Neural cell (in vitro differentiated cells): ENCODE data around the gene CCNE1. TPM values are rescaled to one million over a fixed set of nuclear protein-coding genes. Genes with fewer than 3 reads are reported as not detected.

ENCODE experiments used
- H2AFZ ChIP-seq: fragments of 200-600, 300-800 bp; sonication (generic), shearing (Covaris generic); 2 replicates; pipeline ENCODE4 v1.6.0; 2014; ENCODE audit warnings: low read depth, mild to moderate bottlenecking, antibody characterized with exemption, low read length, moderate library complexity
- H3F3A ChIP-seq: fragments of 200-600 bp; shearing (Covaris generic); 2 replicates; pipeline ENCODE4 v1.6.1; 2016; ENCODE audit warnings: mild to moderate bottlenecking, moderate library complexity, mixed read lengths, antibody characterized with exemption, low read length; ENCODE audit not compliant: insufficient read depth, poor library complexity, severe bottlenecking
- H3K27ac ChIP-seq: fragments of 200-600, 300-800 bp; sonication (generic), shearing (Covaris generic); 2 replicates; pipeline ENCODE4 v1.5.1; 2014; ENCODE audit warnings: mild to moderate bottlenecking, low read length, moderate library complexity
- H3K27me3 ChIP-seq: fragments of 300-800, 200-600 bp; sonication (generic), shearing (Covaris generic); 2 replicates; pipeline ENCODE4 v1.6.0; 2014; ENCODE audit warnings: mild to moderate bottlenecking, low read depth, low read length, moderate library complexity; ENCODE audit not compliant: insufficient read depth
- H3K36me3 ChIP-seq: fragments of 300-800, 200-600 bp; sonication (generic), shearing (Covaris generic); 2 replicates; pipeline ENCODE4 v1.5.1; 2014; ENCODE audit warnings: mild to moderate bottlenecking, antibody characterized with exemption, low read length, moderate library complexity; ENCODE audit not compliant: insufficient read depth
- H3K4me2 ChIP-seq: fragments of 300-800, 200-600 bp; sonication (generic), shearing (Covaris generic); 2 replicates; pipeline ENCODE4 v1.6.0; 2014; ENCODE audit warnings: mild to moderate bottlenecking, low read length
- H3K4me3 ChIP-seq: fragments of 300-800, 200-600 bp; sonication (generic), shearing (Covaris generic); 2 replicates; pipeline ENCODE4 v1.5.1; 2014; ENCODE audit warnings: mild to moderate bottlenecking, low read length, moderate library complexity
- H3K79me2 ChIP-seq: fragments of 200-600 bp; shearing (Covaris generic); replicated peaks from 2 replicates; pipeline ENCODE4 v1.6.0; 2014; ENCODE audit warnings: mild to moderate bottlenecking, low read length, moderate library complexity; ENCODE audit not compliant: insufficient read depth
- H3K9ac ChIP-seq: fragments of 300-800, 200-600 bp; sonication (generic), shearing (Covaris generic); 2 replicates; pipeline ENCODE4 v1.6.1; 2016; ENCODE audit warnings: mild to moderate bottlenecking, low read length, mixed read lengths
- H3K9me2 ChIP-seq: fragments of 200-600 bp; shearing (Covaris generic); 2 replicates; pipeline ENCODE4 v1.6.1; 2016; ENCODE audit warnings: mild to moderate bottlenecking, low read length, mixed read lengths; ENCODE audit not compliant: insufficient read depth
- H3K9me3 ChIP-seq: fragments of 200-600, 300-800 bp; sonication (generic), shearing (Covaris generic); 2 replicates; pipeline ENCODE4 v1.6.1; 2016; ENCODE audit warnings: mild to moderate bottlenecking, mixed run types, low read length, moderate library complexity, mixed read lengths
- H4K20me1 ChIP-seq: fragments of 200-600 bp; shearing (Covaris generic); 2 replicates; pipeline ENCODE4 v1.6.1; 2016; ENCODE audit warnings: mild to moderate bottlenecking, mixed run types; ENCODE audit not compliant: insufficient read depth
- EP300 ChIP-seq: fragments of 450-650 bp; conservative IDR thresholded peaks from 2 replicates; pipeline ENCODE4 v1.6.1; 2014; ENCODE audit warnings: antibody characterized with exemption, mild to moderate bottlenecking, moderate library complexity; ENCODE audit not compliant: poor library complexity, severe bottlenecking
- EZH2 ChIP-seq: fragments of 200-600, 300-800 bp; shearing (Covaris generic), sonication (generic); IDR thresholded peaks from 2 replicates; pipeline ENCODE4 v1.6.1; 2014; ENCODE audit warnings: antibody characterized with exemption, low read length, borderline replicate concordance, mild to moderate bottlenecking; ENCODE audit not compliant: insufficient read depth, poor library complexity, severe bottlenecking
- MXI1 ChIP-seq: fragments of 450-650 bp; conservative IDR thresholded peaks from 2 replicates; pipeline ENCODE4 v1.6.1; 2014; ENCODE audit warnings: antibody characterized with exemption, mild to moderate bottlenecking; ENCODE audit not compliant: poor library complexity, severe bottlenecking
- POLR2AphosphoS5 ChIP-seq: IDR thresholded peaks from 2 replicates; pipeline ENCODE4 v1.6.1; 2012
- RAD21 ChIP-seq: fragments of 450-650 bp; conservative IDR thresholded peaks from 2 replicates; pipeline ENCODE4 v1.6.1; 2014; ENCODE audit warnings: antibody characterized with exemption, mild to moderate bottlenecking, moderate library complexity
- SMC3 ChIP-seq: fragments of 450-650 bp; conservative IDR thresholded peaks from 2 replicates; pipeline ENCODE4 v1.6.1; 2014; ENCODE audit warnings: antibody characterized with exemption, mild to moderate bottlenecking, moderate library complexity; ENCODE audit not compliant: poor library complexity
- TAF1 ChIP-seq: IDR thresholded peaks from 2 replicates; pipeline ENCODE4 v1.6.1; 2012; ENCODE audit warnings: low read depth
- polyA plus RNA-seq: library from polyadenylated mRNA; depleted of rRNA; stranded (reverse); fragments of >200 nt; gene quantifications from 2 replicates; pipeline ENCODE4 v1.2.3, GENCODE V29; 2014
- TF ChIP-seq, protein P1 (sequence below): IDR thresholded peaks from 2 replicates; pipeline ENCODE4 v1.6.1; 2012; ENCODE audit warnings: borderline replicate concordance
- TF ChIP-seq, protein P2 (sequence below): fragments of 450-650 bp; IDR thresholded peaks from 2 replicates; pipeline ENCODE4 v1.5.1; 2014; ENCODE audit warnings: antibody characterized with exemption, mild to moderate bottlenecking, moderate library complexity; ENCODE audit not compliant: poor library complexity, severe bottlenecking

The CCNE1 gene
- polyA plus RNA-seq, 1 donor from 2014 or later, result 4.1 TPM

DNA sequence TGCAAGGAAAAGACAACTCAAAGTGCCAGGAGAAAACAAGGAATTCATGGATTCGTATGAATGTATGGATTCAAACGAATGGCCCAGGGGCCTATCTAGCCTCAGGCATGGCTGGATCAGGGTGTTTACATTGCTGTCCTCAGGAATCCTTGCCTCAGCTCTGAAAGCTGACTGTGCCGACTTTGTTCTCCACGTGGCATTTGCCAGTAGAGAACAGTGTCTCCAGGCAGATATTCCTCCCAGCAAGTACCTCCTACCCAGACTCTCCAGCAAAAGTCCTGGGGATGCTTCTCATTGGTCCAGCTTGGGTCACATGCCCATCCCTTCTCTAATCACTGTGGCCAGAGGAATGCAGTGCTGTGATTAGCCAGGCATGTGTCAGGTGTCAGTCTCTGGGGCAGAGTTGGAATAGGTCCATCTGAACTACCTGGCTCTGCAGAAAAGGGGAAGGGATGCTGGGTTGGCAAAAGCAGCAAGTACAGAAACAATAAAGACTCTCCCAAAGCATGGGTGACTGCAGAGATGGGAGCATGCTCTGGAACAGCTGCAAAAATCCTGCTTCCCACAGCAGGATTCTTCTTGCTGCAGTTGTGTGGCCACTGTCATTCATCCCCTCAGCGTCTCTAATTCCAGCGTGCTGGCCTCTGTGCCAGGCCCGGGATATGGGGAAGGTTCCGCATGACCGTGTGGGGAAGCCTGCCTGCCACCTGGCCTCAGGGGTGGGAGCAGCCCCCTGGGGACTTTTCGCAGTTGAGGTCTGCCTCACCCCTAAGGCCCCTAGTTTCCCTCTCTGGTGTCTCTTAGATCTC, 30.0 kb downstream of the CCNE1 start:
- Histone ChIP-seq H4K20me1 (no peaks in the 10 kb centered on the region), H3K27ac (no peak overlapping the region), H3K4me2 (no peak overlapping the region)

DNA sequence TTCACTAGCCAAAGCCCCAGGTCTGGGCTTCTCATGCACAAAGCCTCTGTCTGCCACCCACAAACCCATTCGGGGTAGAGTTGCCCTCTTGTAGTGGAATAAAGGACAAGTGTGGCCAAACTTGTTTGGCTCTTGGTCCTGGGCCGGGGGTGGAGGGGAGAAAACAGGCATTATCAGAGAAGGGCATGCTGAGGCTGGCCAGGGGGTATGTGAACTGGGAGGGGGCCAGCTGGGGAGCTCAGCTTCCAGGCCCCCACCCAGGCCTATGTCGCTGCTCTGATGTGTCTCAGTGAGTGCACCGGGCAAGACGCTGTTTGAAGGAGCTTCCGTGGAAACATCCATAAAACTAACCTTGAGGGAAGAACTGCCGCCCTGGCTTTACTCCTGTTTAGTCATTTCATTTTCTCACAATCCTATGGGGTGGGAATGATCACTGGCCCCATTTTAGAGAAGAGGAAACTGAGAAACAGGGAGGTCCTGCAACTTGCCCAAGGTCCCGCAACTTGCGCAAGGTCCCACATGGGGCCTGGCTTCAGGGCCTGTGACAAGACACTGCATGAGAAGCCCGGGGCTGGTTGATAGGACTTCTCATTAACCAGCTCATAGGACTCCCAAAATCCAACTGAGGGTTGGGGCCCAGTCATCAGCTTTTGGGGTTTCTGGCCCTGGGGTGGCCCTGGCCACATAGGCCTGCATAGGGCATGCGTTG, 30.8 kb downstream of the CCNE1 start:
- no peaks in the 10 kb centered on the region for H4K20me1 ChIP-seq
- peaks cover 12% of the 10 kb centered on the region for H3K27me3 ChIP-seq
- no peak overlapping the region for H3K4me2 ChIP-seq
- no peaks in the 10 kb centered on the region for H3K79me2 ChIP-seq
- H2AFZ ChIP-seq, result no peak overlapping the region
- H3K27ac ChIP-seq, result no peak overlapping the region
- no peak overlapping the region for H3K4me3 ChIP-seq
- no peaks in the 10 kb centered on the region for H3K9me3 ChIP-seq
- no peak overlapping the region for H3K9ac ChIP-seq
- H3K36me3 ChIP-seq, result no peaks in the 10 kb centered on the region
- H3K9me2 ChIP-seq, result no peaks in the 10 kb centered on the region
- no peaks in the 10 kb centered on the region for H3F3A ChIP-seq
- TF ChIP-seq, protein P1, sequence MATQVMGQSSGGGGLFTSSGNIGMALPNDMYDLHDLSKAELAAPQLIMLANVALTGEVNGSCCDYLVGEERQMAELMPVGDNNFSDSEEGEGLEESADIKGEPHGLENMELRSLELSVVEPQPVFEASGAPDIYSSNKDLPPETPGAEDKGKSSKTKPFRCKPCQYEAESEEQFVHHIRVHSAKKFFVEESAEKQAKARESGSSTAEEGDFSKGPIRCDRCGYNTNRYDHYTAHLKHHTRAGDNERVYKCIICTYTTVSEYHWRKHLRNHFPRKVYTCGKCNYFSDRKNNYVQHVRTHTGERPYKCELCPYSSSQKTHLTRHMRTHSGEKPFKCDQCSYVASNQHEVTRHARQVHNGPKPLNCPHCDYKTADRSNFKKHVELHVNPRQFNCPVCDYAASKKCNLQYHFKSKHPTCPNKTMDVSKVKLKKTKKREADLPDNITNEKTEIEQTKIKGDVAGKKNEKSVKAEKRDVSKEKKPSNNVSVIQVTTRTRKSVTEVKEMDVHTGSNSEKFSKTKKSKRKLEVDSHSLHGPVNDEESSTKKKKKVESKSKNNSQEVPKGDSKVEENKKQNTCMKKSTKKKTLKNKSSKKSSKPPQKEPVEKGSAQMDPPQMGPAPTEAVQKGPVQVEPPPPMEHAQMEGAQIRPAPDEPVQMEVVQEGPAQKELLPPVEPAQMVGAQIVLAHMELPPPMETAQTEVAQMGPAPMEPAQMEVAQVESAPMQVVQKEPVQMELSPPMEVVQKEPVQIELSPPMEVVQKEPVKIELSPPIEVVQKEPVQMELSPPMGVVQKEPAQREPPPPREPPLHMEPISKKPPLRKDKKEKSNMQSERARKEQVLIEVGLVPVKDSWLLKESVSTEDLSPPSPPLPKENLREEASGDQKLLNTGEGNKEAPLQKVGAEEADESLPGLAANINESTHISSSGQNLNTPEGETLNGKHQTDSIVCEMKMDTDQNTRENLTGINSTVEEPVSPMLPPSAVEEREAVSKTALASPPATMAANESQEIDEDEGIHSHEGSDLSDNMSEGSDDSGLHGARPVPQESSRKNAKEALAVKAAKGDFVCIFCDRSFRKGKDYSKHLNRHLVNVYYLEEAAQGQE, result no peak
- TF ChIP-seq MXI1, result no peak
- TF ChIP-seq EP300, result no peak
- no peak for TF ChIP-seq SMC3
- no peak for TF ChIP-seq EZH2
- TF ChIP-seq, protein P2, sequence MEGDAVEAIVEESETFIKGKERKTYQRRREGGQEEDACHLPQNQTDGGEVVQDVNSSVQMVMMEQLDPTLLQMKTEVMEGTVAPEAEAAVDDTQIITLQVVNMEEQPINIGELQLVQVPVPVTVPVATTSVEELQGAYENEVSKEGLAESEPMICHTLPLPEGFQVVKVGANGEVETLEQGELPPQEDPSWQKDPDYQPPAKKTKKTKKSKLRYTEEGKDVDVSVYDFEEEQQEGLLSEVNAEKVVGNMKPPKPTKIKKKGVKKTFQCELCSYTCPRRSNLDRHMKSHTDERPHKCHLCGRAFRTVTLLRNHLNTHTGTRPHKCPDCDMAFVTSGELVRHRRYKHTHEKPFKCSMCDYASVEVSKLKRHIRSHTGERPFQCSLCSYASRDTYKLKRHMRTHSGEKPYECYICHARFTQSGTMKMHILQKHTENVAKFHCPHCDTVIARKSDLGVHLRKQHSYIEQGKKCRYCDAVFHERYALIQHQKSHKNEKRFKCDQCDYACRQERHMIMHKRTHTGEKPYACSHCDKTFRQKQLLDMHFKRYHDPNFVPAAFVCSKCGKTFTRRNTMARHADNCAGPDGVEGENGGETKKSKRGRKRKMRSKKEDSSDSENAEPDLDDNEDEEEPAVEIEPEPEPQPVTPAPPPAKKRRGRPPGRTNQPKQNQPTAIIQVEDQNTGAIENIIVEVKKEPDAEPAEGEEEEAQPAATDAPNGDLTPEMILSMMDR, result no peak
- no peak for TF ChIP-seq TAF1
- TF ChIP-seq POLR2AphosphoS5, result no peak

More for the DNA sequence above, 30.0 kb downstream of the CCNE1 start:
- peaks cover 12% of the 10 kb centered on the region for H3K27me3 ChIP-seq
- no peaks in the 10 kb centered on the region for H3K36me3 ChIP-seq
- H3K4me3 ChIP-seq, result no peak overlapping the region
- H3K9me2 ChIP-seq, result no peaks in the 10 kb centered on the region
- no peak overlapping the region for H3K9ac ChIP-seq
- no peak for TF ChIP-seq EP300
- TF ChIP-seq SMC3, result no peak
- no peak for TF ChIP-seq TAF1
- TF ChIP-seq MXI1, result no peak
- TF ChIP-seq EZH2, result no peak
- TF ChIP-seq, protein P1, result no peak
- no peak for TF ChIP-seq POLR2AphosphoS5
- no peak for TF ChIP-seq RAD21
- TF ChIP-seq, protein P2, result no peak
- H3K9me3 ChIP-seq, result no peaks in the 10 kb centered on the region
- H3F3A ChIP-seq, result no peaks in the 10 kb centered on the region
- no peak overlapping the region for H2AFZ ChIP-seq
- H3K79me2 ChIP-seq, result no peaks in the 10 kb centered on the region
